GM21423 (cell line): ENCODE data around the gene GUF1.
"Not testable (repeated sequence)": the region's sequence is repeated elsewhere in the genome, so short reads cannot be mapped to it uniquely, and the experiment has no call there.

Source experiments
- ATAC-seq: cut with Tn5 transposase; IDR thresholded peaks from one replicate; pipeline ENCODE4 v1.9.1; 2021; ENCODE audit warnings: mild to moderate bottlenecking, moderate library complexity; ENCODE audit not compliant: unreplicated experiment

The GUF1 gene

GRCh38 chr4:44701037-44701436 is 22.8 kb downstream of the GUF1 start:
- ATAC-seq, result no peak

- no peak for ATAC-seq
These were observed 26.5 kb downstream of the GUF1 start for GRCh38 chr4:44704673-44705072.

- no peak for ATAC-seq
These were observed 34.9 kb downstream of the GUF1 start for GRCh38 chr4:44713125-44713524.

- ATAC-seq, result no peak
These were observed 38.4 kb downstream of the GUF1 start for GRCh38 chr4:44716597-44716996.

GRCh38 chr4:44720371-44720770 is 42.2 kb downstream of the GUF1 start:
- no peak for ATAC-seq

GRCh38 chr4:44722001-44722400 is 43.8 kb downstream of the GUF1 start:
- ATAC-seq, result no peak

GRCh38 chr4:44725166-44725565 is 46.9 kb downstream of the GUF1 start:
- ATAC-seq, result no peak

GRCh38 chr4:44725726-44726037 is 47.5 kb downstream of the GUF1 start:
- ATAC-seq, result no peak

GRCh38 chr4:44726038-44726871 is 48.0 kb downstream of the GUF1 start, which contains the start of gene GNPDA2:
Gene GNPDA2, minus strand, starts transcription at chr4:44726556. Its CDS starts 4,349 bp downstream, at chr4:44722207.
- peak; percentile 91 for ATAC-seq

- no peak for ATAC-seq
These were observed 49.3 kb downstream of the GUF1 start for GRCh38 chr4:44727471-44727870.

- ATAC-seq, result not testable (repeated sequence)
These were observed 50.5 kb downstream of the GUF1 start for GRCh38 chr4:44728694-44729093.

- ATAC-seq, result no peak
These were observed 58.7 kb downstream of the GUF1 start for GRCh38 chr4:44736900-44737299.

- ATAC-seq, result peak; percentile 74
These were observed 60.4 kb downstream of the GUF1 start for GRCh38 chr4:44738615-44739014.

GRCh38 chr4:44740201-44740600 is 62.0 kb downstream of the GUF1 start:
- no peak for ATAC-seq
